Esophagus muscularis mucosa (tissue), 4 donors: ENCODE data around the gene CPNE6. TPM values are rescaled to one million over a fixed set of nuclear protein-coding genes. Genes with fewer than 3 reads are reported as not detected.

Experiments
- DNase-seq: peaks from one replicate; pipeline ENCODE4 v3.0.0-alpha.2; 2017; ENCODE audit errors: extremely low spot score
- H3K27ac ChIP-seq, 4 donors: fragments of 200-600 bp; sonication (generic); replicated peaks in 1 of 4; 1 replicate in 3 of 4; 2 replicates in 1 of 4; pipeline ENCODE4 v1.5.1; 2016 to 2019; ENCODE audit warnings: mild to moderate bottlenecking in 1 of 4
- H3K27me3 ChIP-seq, 4 donors: fragments of 200-600 bp; sonication (generic); one replicate each; pipeline versions ENCODE4 v1.5.1 to v1.6.0; 2016 to 2019
- H3K36me3 ChIP-seq, 4 donors: fragments of 200-600 bp; sonication (generic); one replicate each; pipeline ENCODE4 v1.5.1; 2016 to 2019
- H3K4me1 ChIP-seq, 4 donors: fragments of 200-600 bp; sonication (generic); one replicate each; pipeline ENCODE4 v1.5.1; 2016 to 2019
- H3K4me3 ChIP-seq, 4 donors: fragments of 200-600 bp; sonication (generic); 1 replicate in 2 of 4; 2 replicates in 2 of 4; pipeline ENCODE4 v1.5.1; 2016 to 2019; ENCODE audit warnings: mild to moderate bottlenecking in 4 of 4, moderate library complexity in 1 of 4
- H3K9me3 ChIP-seq, 4 donors: fragments of 200-600 bp; sonication (generic); 1 replicate in 3 of 4; 2 replicates in 1 of 4; pipeline ENCODE4 v1.5.1; 2016 to 2019
- EP300 ChIP-seq: sonication (generic); formaldehyde crosslinking; IDR thresholded peaks from one replicate; pipeline ENCODE4 v1.6.1; 2017; ENCODE audit warnings: antibody characterized with exemption
- POLR2A ChIP-seq: fragments of 450-650 bp; IDR thresholded peaks from one replicate; pipeline ENCODE4 v1.6.1; 2017; ENCODE audit warnings: antibody characterized with exemption, moderate library complexity, mild to moderate bottlenecking, low read depth
- POLR2AphosphoS5 ChIP-seq, 2 donors: sonication (generic); formaldehyde crosslinking; IDR thresholded peaks; one replicate each; pipeline ENCODE4 v1.6.1; 2017; ENCODE audit warnings: antibody characterized with exemption in 2 of 2
- WGBS: methylation state at CpG from one replicate; pipeline ENCODE4 v1.1.5; 2018; 5-methylcytosine and 5-hydroxymethylcytosine counted together
- intact Hi-C: fragments of 100-400 bp; cut with DNase I; formaldehyde crosslinking; loops from one replicate; pipeline ENCODE4 v1.15.1; 2023
- total RNA-seq, 4 donors: library from RNA; depleted of rRNA; stranded (reverse); fragments of >200 nt; gene quantifications; one replicate each; pipeline versions ENCODE4 v1.1.0 to v1.2.1, GENCODE V29; 2016
- TF ChIP-seq, protein P1 (sequence below), 3 experiments: fragments of 200-600 bp in 2 of 3; fragments of 450-650 bp in 1 of 3; sonication (generic) in 2 of 3; IDR thresholded peaks; one replicate each; pipeline ENCODE4 v1.5.1; 2017 to 2019; ENCODE audit warnings: antibody characterized with exemption in 3 of 3, mild to moderate bottlenecking in 2 of 3, moderate library complexity in 1 of 3

Gene CPNE6
- total RNA-seq, 4 donors from 2014 or later: 0.26 to 0.34 (median 0.33) TPM; not detected in 1

DNA sequence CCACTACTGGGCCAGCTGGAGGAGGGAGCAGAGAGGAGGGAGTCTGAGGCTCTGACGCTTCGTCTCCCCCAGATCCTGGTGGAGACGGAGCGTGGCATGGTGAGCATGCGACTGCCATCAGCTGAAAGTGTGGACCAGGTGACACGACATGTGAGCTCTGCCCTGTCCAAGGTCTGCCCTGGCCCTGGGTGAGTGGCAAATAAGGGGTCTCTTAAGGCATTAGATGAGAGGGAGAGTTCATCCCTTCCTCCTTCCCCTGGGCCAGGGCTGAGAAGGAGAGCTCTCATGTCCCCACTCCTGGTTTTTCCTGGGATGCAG, 17.1 kb upstream of the CPNE6 start:
- TF ChIP-seq EP300 (no peak), POLR2AphosphoS5 (IDR thresholded peaks at IDR 0.05) (no peak), POLR2A (no peak)
- TF ChIP-seq, protein P1, sequence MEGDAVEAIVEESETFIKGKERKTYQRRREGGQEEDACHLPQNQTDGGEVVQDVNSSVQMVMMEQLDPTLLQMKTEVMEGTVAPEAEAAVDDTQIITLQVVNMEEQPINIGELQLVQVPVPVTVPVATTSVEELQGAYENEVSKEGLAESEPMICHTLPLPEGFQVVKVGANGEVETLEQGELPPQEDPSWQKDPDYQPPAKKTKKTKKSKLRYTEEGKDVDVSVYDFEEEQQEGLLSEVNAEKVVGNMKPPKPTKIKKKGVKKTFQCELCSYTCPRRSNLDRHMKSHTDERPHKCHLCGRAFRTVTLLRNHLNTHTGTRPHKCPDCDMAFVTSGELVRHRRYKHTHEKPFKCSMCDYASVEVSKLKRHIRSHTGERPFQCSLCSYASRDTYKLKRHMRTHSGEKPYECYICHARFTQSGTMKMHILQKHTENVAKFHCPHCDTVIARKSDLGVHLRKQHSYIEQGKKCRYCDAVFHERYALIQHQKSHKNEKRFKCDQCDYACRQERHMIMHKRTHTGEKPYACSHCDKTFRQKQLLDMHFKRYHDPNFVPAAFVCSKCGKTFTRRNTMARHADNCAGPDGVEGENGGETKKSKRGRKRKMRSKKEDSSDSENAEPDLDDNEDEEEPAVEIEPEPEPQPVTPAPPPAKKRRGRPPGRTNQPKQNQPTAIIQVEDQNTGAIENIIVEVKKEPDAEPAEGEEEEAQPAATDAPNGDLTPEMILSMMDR (IDR thresholded peaks at IDR 0.05): no peak
- Histone ChIP-seq H3K4me1 (peaks cover 12 to 31% (median 23%) of the 10 kb centered on the region in 4 donors), H3K27ac (no peak overlapping the region), H3K4me3 (no peak overlapping the region), H3K27me3 (peaks cover 0 to 16% (median 0%) of the 10 kb centered on the region in 4 donors), H3K9me3 (no peaks in the 10 kb centered on the region), H3K36me3 (no peaks in the 10 kb centered on the region)
- intact Hi-C loops: loop anchor here (5.0 kb wide), 1 partner anchor 42 kb away; no protein-coding TSS in a partner anchor
- WGBS: 91% methylated on average over 6 of the region's 6 CpGs
- no peak for DNase-seq

DNA sequence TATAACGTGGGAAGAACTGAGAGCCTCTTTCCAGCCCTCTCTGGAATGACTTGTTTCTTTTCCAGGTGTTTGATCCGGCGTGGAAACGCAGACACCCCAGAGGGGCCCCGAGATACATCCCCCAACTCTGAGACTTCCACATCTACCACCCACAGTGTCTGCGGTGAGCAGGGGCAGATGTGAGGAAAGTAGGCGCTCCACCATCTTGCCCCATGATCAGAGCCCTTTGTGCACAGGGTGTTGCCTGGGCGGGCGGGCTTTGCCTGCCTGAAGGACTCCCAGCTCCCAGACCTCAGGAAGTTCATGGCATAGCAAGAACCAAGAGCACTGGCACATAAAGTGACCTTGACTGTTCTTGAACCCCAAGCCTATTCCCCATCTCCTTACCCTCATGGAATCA, 16.7 kb upstream of the CPNE6 start:
- peaks cover 12 to 31% (median 23%) of the 10 kb centered on the region in 4 donors for H3K4me1 ChIP-seq
- H3K4me3 ChIP-seq: no peak overlapping the region
- TF ChIP-seq POLR2A: no peak
- TF ChIP-seq, protein P1 (IDR thresholded peaks at IDR 0.05): no peak
- no peak for TF ChIP-seq EP300
- no peak for TF ChIP-seq POLR2AphosphoS5 (IDR thresholded peaks at IDR 0.05)
- H3K36me3 ChIP-seq: no peaks in the 10 kb centered on the region
- H3K9me3 ChIP-seq: no peaks in the 10 kb centered on the region
- no peak for DNase-seq
- WGBS: 95% methylated on average over 7 of the region's 9 CpGs
- H3K27ac ChIP-seq: no peak overlapping the region
- intact Hi-C loops: loop anchor here (5.0 kb wide), 1 partner anchor 42 kb away; no protein-coding TSS in a partner anchor
- H3K27me3 ChIP-seq: peaks cover 0 to 16% (median 0%) of the 10 kb centered on the region in 4 donors

DNA sequence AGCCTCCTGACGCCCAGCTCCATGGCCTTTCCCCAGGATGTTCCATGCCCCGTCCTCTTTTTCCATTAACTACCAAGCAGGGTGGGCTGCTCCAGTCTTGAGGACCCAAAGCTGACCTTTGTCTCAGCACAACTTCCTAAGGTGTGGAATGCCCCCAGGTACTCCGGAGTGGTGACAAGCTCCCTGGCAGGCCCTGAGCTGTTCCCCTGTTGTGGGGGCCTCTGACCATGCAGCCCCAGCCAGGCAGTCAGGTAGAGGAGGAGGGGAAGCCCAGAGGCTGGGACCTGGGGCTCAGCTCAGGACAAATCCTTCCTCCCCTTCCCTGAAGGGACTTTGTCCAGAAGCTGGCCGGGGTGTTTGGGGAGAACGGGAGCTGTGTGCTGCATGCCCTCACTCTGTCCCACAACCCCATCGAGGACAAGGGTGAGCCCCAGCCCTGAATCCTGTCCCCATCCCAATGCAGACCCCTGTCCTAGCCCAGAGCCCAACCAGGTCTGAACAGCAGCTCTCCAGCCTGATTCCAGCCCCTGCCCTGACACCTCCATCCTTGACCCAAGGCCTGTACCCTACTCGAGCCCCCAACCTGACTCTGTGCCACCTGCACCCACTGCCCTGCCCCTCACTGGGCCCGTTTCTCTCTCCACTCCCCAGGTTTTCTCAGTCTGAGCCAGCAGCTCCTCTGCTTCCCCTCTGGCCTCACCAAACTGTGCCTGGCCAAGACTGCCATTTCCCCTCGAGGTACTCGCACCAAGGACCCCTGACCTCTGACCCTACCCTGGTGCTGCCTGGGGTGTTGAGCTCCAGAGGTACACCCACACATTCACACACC, 15.2 kb upstream of the CPNE6 start:
- Histone ChIP-seq H3K4me1 (peaks cover 12 to 28% (median 22%) of the 10 kb centered on the region in 4 donors), H3K9me3 (no peaks in the 10 kb centered on the region), H3K36me3 (no peaks in the 10 kb centered on the region), H3K4me3 (no peak overlapping the region), H3K27me3 (peaks cover 0 to 16% (median 0%) of the 10 kb centered on the region in 4 donors), H3K27ac (no peak overlapping the region)
- no peak for DNase-seq
- no peak for TF ChIP-seq POLR2AphosphoS5 (IDR thresholded peaks at IDR 0.05)
- TF ChIP-seq, protein P1 (IDR thresholded peaks at IDR 0.05): no peak
- TF ChIP-seq POLR2A: no peak
- no peak for TF ChIP-seq EP300
- WGBS: 75% methylated on average over 9 of the region's 10 CpGs
- intact Hi-C loops: no loop called here

DNA sequence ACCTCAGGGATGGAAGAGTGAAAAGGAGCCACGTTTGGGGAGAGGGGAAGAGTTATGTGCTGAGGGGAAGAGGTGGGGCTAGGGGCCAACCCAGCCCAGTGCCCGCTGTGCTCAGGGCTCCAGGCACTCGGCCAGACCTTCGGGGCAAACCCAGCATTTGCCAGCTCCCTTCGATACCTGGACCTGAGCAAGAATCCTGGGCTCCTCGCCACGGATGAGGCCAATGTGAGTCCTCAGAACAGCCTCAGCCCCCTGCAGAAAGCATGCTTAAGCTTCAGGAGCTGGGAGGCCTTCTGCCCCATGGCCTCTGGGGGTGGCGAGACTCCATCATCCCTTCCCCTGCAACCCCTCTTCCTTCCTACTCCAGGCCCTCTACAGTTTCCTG, 14.6 kb upstream of the CPNE6 start:
- TF ChIP-seq EP300: no peak
- TF ChIP-seq POLR2AphosphoS5 (IDR thresholded peaks at IDR 0.05): no peak
- TF ChIP-seq, protein P1 (IDR thresholded peaks at IDR 0.05): no peak
- Histone ChIP-seq H3K27ac (no peak overlapping the region), H3K4me3 (no peak overlapping the region), H3K36me3 (no peaks in the 10 kb centered on the region), H3K27me3 (peaks cover 0 to 16% (median 0%) of the 10 kb centered on the region in 4 donors), H3K4me1 (peaks cover 9 to 22% (median 16%) of the 10 kb centered on the region in 4 donors), H3K9me3 (no peaks in the 10 kb centered on the region)
- intact Hi-C loops: no loop called here
- 83% methylated on average over 8 of the region's 8 CpGs for WGBS
- DNase-seq: no peak
